ENCODE data around the gene HTT. TPM values are rescaled to one million over a fixed set of nuclear protein-coding genes. Genes with fewer than 3 reads are reported as not detected.
"Not testable (repeated sequence)": the region's sequence is repeated elsewhere in the genome, so short reads cannot be mapped to it uniquely, and the experiment has no call there.

HTT gene
- total and polyA plus RNA-seq, 4 donors = 8.6 to 39.8 (median 16.4) TPM

DNA sequence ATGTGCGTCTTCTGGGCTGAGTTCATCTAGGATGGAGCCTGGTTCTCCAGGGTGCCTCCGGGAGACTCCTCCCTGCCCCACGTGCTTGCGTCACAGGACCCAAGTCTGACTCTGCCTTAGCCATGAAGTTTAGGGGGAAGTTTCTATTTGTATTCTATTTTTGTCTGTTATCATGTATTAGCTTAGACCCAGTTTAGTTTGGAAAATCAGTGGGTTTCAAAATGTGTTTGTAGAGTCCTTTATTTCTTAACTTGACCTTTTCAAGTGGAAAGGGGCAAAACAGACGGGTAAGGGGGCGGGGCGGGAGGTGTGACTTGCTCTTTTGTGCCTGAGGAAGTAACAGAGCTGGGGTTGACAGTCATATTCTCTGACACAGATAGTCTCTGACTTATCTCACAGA is 86.0 kb downstream of the HTT start:
- 63% methylated on average over 7 of the region's 7 CpGs for WGBS
- no peak overlapping the region for H3K9ac ChIP-seq (ENCODE audit: low read depth in 1 of 2, low read length in 2 of 2)
- peaks cover 3 to 35% (median 29%) of the 10 kb centered on the region in 4 donors for H3K36me3 ChIP-seq (ENCODE audit: control insufficient read depth in 4 of 4, insufficient read depth in 3 of 4, low read depth in 1 of 4, low read length in 3 of 4)
- H3K4me3 ChIP-seq (ENCODE audit: low read depth in 1 of 3, low read length in 3 of 3) = no peak overlapping the region
- no peaks in the 10 kb centered on the region for H3K4me1 ChIP-seq (ENCODE audit: control insufficient read depth in 4 of 4, insufficient read depth in 4 of 4, low read length in 3 of 4)
- H3K9me3 ChIP-seq (ENCODE audit: control insufficient read depth in 4 of 4, low read length in 3 of 4) = no peaks in the 10 kb centered on the region
- no peak overlapping the region for H3K27ac ChIP-seq (ENCODE audit: low read depth in 1 of 2, low read length in 2 of 2)
- TF ChIP-seq RXRA (IDR thresholded peaks at IDR 0.05) (peak; percentile 45 to 50), JUND (IDR thresholded peaks at IDR 0.05) (no peak), HNF4A (conservative IDR thresholded peaks at IDR 0.05) (peak; percentile 33 to 68), RAD21 (IDR thresholded peaks at IDR 0.05) (no peak), REST (IDR thresholded peaks at IDR 0.05) (no peak), HNF4G (IDR thresholded peaks at IDR 0.05) (no peak), SP1 (IDR thresholded peaks at IDR 0.05) (peak; percentile 61), YY1 (IDR thresholded peaks at IDR 0.05) (no peak), GABPA (IDR thresholded peaks at IDR 0.05 in 1 of 2, conservative IDR thresholded peaks at IDR 0.05 in 1 of 2) (no peak), NR2F2 (IDR thresholded peaks at IDR 0.05) (no peak), FOXA1 (IDR thresholded peaks at IDR 0.05) (no peak)
- TF ChIP-seq, protein P1, sequence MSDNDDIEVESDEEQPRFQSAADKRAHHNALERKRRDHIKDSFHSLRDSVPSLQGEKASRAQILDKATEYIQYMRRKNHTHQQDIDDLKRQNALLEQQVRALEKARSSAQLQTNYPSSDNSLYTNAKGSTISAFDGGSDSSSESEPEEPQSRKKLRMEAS (IDR thresholded peaks at IDR 0.05) = no peak
- TF ChIP-seq, protein P2, sequence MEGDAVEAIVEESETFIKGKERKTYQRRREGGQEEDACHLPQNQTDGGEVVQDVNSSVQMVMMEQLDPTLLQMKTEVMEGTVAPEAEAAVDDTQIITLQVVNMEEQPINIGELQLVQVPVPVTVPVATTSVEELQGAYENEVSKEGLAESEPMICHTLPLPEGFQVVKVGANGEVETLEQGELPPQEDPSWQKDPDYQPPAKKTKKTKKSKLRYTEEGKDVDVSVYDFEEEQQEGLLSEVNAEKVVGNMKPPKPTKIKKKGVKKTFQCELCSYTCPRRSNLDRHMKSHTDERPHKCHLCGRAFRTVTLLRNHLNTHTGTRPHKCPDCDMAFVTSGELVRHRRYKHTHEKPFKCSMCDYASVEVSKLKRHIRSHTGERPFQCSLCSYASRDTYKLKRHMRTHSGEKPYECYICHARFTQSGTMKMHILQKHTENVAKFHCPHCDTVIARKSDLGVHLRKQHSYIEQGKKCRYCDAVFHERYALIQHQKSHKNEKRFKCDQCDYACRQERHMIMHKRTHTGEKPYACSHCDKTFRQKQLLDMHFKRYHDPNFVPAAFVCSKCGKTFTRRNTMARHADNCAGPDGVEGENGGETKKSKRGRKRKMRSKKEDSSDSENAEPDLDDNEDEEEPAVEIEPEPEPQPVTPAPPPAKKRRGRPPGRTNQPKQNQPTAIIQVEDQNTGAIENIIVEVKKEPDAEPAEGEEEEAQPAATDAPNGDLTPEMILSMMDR (IDR thresholded peaks at IDR 0.05; ENCODE audit: low read depth, low read length, missing input control) = no peak
- TF ChIP-seq, protein P3, sequence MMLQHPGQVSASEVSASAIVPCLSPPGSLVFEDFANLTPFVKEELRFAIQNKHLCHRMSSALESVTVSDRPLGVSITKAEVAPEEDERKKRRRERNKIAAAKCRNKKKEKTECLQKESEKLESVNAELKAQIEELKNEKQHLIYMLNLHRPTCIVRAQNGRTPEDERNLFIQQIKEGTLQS (IDR thresholded peaks at IDR 0.05) = no peak
- DNase-seq (ENCODE audit: low spot score) = peak; percentile 65
- no peaks in the 10 kb centered on the region for H3K27me3 ChIP-seq (ENCODE audit: control insufficient read depth in 4 of 4, insufficient read depth in 4 of 4, low read length in 3 of 4)

DNA sequence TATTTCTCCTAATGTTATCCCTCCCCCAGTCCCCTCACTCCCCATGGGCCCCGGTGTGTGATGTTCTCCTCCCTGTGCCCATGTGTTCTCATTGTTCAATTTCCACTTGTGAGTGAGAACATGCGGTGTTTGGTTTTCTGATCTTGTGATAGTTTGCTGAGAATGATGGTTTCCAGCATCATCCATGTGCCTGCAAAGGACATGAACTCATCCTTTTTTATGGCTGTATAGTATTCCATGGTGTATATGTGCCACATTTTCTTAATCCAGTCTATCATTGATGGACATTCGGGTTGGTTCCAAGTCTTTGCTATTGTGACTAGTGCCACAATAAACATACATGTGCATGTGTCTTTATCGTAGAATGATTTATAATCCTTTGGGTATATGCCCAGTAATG is 86.6 kb downstream of the HTT start:
- not testable (repeated sequence) for H3K9ac ChIP-seq (ENCODE audit: low read depth in 1 of 2, low read length in 2 of 2); H3K27me3 ChIP-seq (ENCODE audit: control insufficient read depth in 4 of 4, insufficient read depth in 4 of 4, low read length in 3 of 4); H3K9me3 ChIP-seq (ENCODE audit: control insufficient read depth in 4 of 4, low read length in 3 of 4); H3K27ac ChIP-seq (ENCODE audit: low read depth in 1 of 2, low read length in 2 of 2); DNase-seq (ENCODE audit: low spot score); H3K4me3 ChIP-seq (ENCODE audit: low read depth in 1 of 3, low read length in 3 of 3); H3K4me1 ChIP-seq (ENCODE audit: control insufficient read depth in 4 of 4, insufficient read depth in 4 of 4, low read length in 3 of 4)
- peaks cover 1 to 35% (median 28%) of the 10 kb centered on the region in 4 donors for H3K36me3 ChIP-seq (ENCODE audit: control insufficient read depth in 4 of 4, insufficient read depth in 3 of 4, low read depth in 1 of 4, low read length in 3 of 4)
- 98% methylated on average over 4 of the region's 4 CpGs for WGBS

DNA sequence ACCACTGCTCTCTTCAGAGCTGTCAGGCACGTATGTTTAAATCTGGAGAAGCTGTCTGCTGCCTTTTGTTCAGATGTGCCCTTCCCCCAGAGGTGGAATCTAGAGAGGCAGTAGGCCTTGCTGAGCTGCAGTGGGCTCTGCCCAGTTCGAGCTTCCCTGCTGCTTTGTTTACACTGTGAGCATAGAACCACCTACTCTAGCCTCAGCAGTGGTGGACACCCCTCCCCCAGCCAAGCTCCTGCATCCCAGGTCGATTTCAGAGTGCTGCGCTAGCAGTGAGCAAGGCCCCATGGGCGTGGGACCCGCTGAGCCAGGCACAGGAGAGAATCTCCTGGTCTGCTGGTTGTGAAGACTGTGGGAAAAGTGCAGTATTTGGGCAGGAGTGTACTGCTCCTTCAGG is 92.0 kb downstream of the HTT start:
- H3K9me3 ChIP-seq (ENCODE audit: control insufficient read depth in 4 of 4, low read length in 3 of 4); H3K4me3 ChIP-seq (ENCODE audit: low read depth in 1 of 3, low read length in 3 of 3); H3K36me3 ChIP-seq (ENCODE audit: control insufficient read depth in 4 of 4, insufficient read depth in 3 of 4, low read depth in 1 of 4, low read length in 3 of 4); H3K27me3 ChIP-seq (ENCODE audit: control insufficient read depth in 4 of 4, insufficient read depth in 4 of 4, low read length in 3 of 4); DNase-seq (ENCODE audit: low spot score); H3K27ac ChIP-seq (ENCODE audit: low read depth in 1 of 2, low read length in 2 of 2); H3K4me1 ChIP-seq (ENCODE audit: control insufficient read depth in 4 of 4, insufficient read depth in 4 of 4, low read length in 3 of 4); H3K9ac ChIP-seq (ENCODE audit: low read depth in 1 of 2, low read length in 2 of 2): not testable (repeated sequence)
- 85% methylated on average over 6 of the region's 6 CpGs for WGBS
